ENCODE measurements around the gene PTMA. TPM values are rescaled to one million over a fixed set of nuclear protein-coding genes. Genes with fewer than 3 reads are reported as not detected.

The PTMA gene
- total RNA-seq, 2 experiments from 2014 or later, result 2,780 to 3,053 TPM

- Histone ChIP-seq H3K4me3 (ENCODE audit: low read depth, low read length, poor library complexity, severe bottlenecking) (no peak overlapping the region), H3K27ac (ENCODE audit: low read depth, low read length, poor library complexity, severe bottlenecking) (peak overlapping the region; percentile 95), H3K4me1 (ENCODE audit: insufficient read depth, low read length, poor library complexity, severe bottlenecking) (peaks cover 72% of the 10 kb centered on the region), H4K20me1 (ENCODE audit: insufficient read depth, low read length) (peaks cover 20% of the 10 kb centered on the region), H3K36me3 (ENCODE audit: insufficient read depth, low read length) (peaks cover 50% of the 10 kb centered on the region), H3K9me3 (ENCODE audit: low read length) (no peaks in the 10 kb centered on the region), H2AFZ (ENCODE audit: low read length) (no peak overlapping the region), H3K4me2 (ENCODE audit: low read length) (no peak overlapping the region), H3K9me2 (ENCODE audit: insufficient read depth, low read length) (no peaks in the 10 kb centered on the region), H3K79me2 (ENCODE audit: insufficient read depth, low read depth, low read length) (peaks cover 26% of the 10 kb centered on the region)
- ChIA-PET CTCF (ENCODE audit: unreplicated experiment) (interaction anchor here (2.4 to 4.5 kb wide), 2 partner anchors 39 to 103 kb away, joined by 11 to 49 read pairs; no protein-coding TSS in a partner anchor), POLR2A (interaction anchor here (3.2 kb wide), 2 partner anchors 39 to 43 kb away, joined by 12 to 29 read pairs; no protein-coding TSS in a partner anchor)
- TF ChIP-seq CTCF (conservative IDR thresholded peaks at IDR 0.05; ENCODE audit: low read length), result peak; percentile 21; the same call in 1 of the 2 replicates
- no peak for TF ChIP-seq EZH2phosphoT487 (IDR thresholded peaks at IDR 0.05; ENCODE audit: borderline replicate concordance, low read depth, low read length)
- no peak for DNase-seq (ENCODE audit: low spot score)
- intact Hi-C loops (cut with micrococcal nuclease; ENCODE audit: unreplicated experiment), result loop anchor here (1.0 to 10.0 kb wide), 7 partner anchors 29 to 251 kb away; partner anchors contain the start of gene NCL
- BruUV-seq (replicated peaks), result no TSS peak
These were observed 7.1 kb downstream of the PTMA start for GRCh38 chr2:231715499-231715837.

- DNase-seq (ENCODE audit: low spot score), result peak; percentile 17
- H3K4me2 ChIP-seq (ENCODE audit: low read length), result no peak overlapping the region
- BruUV-seq (replicated peaks), result no TSS peak
- intact Hi-C loops (cut with micrococcal nuclease; ENCODE audit: unreplicated experiment), result loop anchor here (1.0 to 10.0 kb wide), 7 partner anchors 29 to 251 kb away; partner anchors contain the start of gene NCL
- POLR2A ChIA-PET, result interaction anchor here (3.2 kb wide), 2 partner anchors 39 to 44 kb away, joined by 12 to 29 read pairs; no protein-coding TSS in a partner anchor
- peaks cover 78% of the 10 kb centered on the region for H3K4me1 ChIP-seq (ENCODE audit: insufficient read depth, low read length, poor library complexity, severe bottlenecking)
- no peaks in the 10 kb centered on the region for H3K9me3 ChIP-seq (ENCODE audit: low read length)
- no peak overlapping the region for H2AFZ ChIP-seq (ENCODE audit: low read length)
- no peak for TF ChIP-seq EZH2phosphoT487 (IDR thresholded peaks at IDR 0.05; ENCODE audit: borderline replicate concordance, low read depth, low read length)
- no peak for TF ChIP-seq CTCF (conservative IDR thresholded peaks at IDR 0.05; ENCODE audit: low read length)
- H3K4me3 ChIP-seq (ENCODE audit: low read depth, low read length, poor library complexity, severe bottlenecking), result no peak overlapping the region
- peaks cover 20% of the 10 kb centered on the region for H3K79me2 ChIP-seq (ENCODE audit: insufficient read depth, low read depth, low read length)
- peak overlapping the region; percentile 95 for H3K27ac ChIP-seq (ENCODE audit: low read depth, low read length, poor library complexity, severe bottlenecking)
- no peaks in the 10 kb centered on the region for H3K9me2 ChIP-seq (ENCODE audit: insufficient read depth, low read length)
- H4K20me1 ChIP-seq (ENCODE audit: insufficient read depth, low read length), result peaks cover 13% of the 10 kb centered on the region
- peaks cover 44% of the 10 kb centered on the region for H3K36me3 ChIP-seq (ENCODE audit: insufficient read depth, low read length)
- CTCF ChIA-PET (ENCODE audit: unreplicated experiment), result interaction anchor here (1.3 to 4.5 kb wide), 3 partner anchors 9 to 103 kb away, joined by 3 to 49 read pairs (median 11); no protein-coding TSS in a partner anchor
These were observed 7.8 kb downstream of the PTMA start for GRCh38 chr2:231715988-231716616.
